ENCODE results near the gene TMTC2.

DNA sequence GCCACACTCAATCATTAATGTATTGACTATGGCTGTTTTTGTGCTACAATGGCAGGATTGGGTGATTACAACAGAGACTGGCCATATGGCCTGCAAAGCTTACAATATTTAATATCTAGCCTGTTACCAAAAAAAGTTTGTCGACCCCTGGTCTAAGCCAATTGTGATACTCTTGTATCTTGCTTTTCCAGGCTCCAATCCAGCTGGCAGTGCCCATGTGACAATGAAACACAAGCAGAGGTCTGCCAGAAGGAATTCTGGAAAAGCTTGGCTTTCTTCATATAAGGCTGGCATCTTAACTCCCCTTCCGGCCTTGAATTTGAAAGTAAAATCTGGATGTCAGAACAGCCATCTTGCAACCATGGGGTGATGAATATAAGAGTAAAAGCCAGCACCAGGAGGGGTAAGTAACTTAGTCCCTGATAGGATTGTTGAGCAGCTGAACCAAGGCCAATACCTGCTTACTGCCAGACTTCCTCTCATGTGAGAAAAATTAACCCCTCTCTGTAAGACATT is 458.7 kb downstream of the TMTC2 start:
- TF ChIP-seq, protein P1, sequence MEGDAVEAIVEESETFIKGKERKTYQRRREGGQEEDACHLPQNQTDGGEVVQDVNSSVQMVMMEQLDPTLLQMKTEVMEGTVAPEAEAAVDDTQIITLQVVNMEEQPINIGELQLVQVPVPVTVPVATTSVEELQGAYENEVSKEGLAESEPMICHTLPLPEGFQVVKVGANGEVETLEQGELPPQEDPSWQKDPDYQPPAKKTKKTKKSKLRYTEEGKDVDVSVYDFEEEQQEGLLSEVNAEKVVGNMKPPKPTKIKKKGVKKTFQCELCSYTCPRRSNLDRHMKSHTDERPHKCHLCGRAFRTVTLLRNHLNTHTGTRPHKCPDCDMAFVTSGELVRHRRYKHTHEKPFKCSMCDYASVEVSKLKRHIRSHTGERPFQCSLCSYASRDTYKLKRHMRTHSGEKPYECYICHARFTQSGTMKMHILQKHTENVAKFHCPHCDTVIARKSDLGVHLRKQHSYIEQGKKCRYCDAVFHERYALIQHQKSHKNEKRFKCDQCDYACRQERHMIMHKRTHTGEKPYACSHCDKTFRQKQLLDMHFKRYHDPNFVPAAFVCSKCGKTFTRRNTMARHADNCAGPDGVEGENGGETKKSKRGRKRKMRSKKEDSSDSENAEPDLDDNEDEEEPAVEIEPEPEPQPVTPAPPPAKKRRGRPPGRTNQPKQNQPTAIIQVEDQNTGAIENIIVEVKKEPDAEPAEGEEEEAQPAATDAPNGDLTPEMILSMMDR (IDR thresholded peaks at IDR 0.05; ENCODE audit: poor library complexity, severe bottlenecking) = no peak
- TF ChIP-seq POLR2AphosphoS5 (IDR thresholded peaks at IDR 0.05) (no peak), EP300 (conservative IDR thresholded peaks at IDR 0.05; ENCODE audit: poor library complexity, severe bottlenecking) (no peak), MXI1 (conservative IDR thresholded peaks at IDR 0.05; ENCODE audit: poor library complexity, severe bottlenecking) (no peak), EZH2 (IDR thresholded peaks at IDR 0.05; ENCODE audit: borderline replicate concordance, insufficient read depth, low read length, poor library complexity, severe bottlenecking) (no peak), TAF1 (IDR thresholded peaks at IDR 0.05; ENCODE audit: low read depth) (no peak), SMC3 (conservative IDR thresholded peaks at IDR 0.05; ENCODE audit: poor library complexity) (no peak), RAD21 (conservative IDR thresholded peaks at IDR 0.05) (no peak)
- TF ChIP-seq, protein P2, sequence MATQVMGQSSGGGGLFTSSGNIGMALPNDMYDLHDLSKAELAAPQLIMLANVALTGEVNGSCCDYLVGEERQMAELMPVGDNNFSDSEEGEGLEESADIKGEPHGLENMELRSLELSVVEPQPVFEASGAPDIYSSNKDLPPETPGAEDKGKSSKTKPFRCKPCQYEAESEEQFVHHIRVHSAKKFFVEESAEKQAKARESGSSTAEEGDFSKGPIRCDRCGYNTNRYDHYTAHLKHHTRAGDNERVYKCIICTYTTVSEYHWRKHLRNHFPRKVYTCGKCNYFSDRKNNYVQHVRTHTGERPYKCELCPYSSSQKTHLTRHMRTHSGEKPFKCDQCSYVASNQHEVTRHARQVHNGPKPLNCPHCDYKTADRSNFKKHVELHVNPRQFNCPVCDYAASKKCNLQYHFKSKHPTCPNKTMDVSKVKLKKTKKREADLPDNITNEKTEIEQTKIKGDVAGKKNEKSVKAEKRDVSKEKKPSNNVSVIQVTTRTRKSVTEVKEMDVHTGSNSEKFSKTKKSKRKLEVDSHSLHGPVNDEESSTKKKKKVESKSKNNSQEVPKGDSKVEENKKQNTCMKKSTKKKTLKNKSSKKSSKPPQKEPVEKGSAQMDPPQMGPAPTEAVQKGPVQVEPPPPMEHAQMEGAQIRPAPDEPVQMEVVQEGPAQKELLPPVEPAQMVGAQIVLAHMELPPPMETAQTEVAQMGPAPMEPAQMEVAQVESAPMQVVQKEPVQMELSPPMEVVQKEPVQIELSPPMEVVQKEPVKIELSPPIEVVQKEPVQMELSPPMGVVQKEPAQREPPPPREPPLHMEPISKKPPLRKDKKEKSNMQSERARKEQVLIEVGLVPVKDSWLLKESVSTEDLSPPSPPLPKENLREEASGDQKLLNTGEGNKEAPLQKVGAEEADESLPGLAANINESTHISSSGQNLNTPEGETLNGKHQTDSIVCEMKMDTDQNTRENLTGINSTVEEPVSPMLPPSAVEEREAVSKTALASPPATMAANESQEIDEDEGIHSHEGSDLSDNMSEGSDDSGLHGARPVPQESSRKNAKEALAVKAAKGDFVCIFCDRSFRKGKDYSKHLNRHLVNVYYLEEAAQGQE (IDR thresholded peaks at IDR 0.05; ENCODE audit: borderline replicate concordance) = no peak
